Loucy (cell line): ENCODE measurements around the gene RESP18.

ENCODE experiments used
- H2AFZ ChIP-seq: fragments of 200-600 bp; sonication (generic); 2 replicates; pipeline ENCODE4 v1.6.0; 2016; ENCODE audit warnings: antibody characterized with exemption, mild to moderate bottlenecking, low read length, moderate library complexity
- H3F3A ChIP-seq: fragments of 200-600 bp; 2 replicates; pipeline ENCODE4 v1.6.0; 2016; ENCODE audit warnings: antibody characterized with exemption, low read depth, mild to moderate bottlenecking
- H3K27me3 ChIP-seq: fragments of 200-600 bp; sonication (generic); 2 replicates; pipeline ENCODE4 v1.6.1; 2014; ENCODE audit warnings: low read length, mild to moderate bottlenecking; ENCODE audit not compliant: insufficient read depth, poor library complexity, severe bottlenecking
- H3K36me3 ChIP-seq: fragments of 200-600 bp; sonication (generic); 2 replicates; pipeline ENCODE4 v1.6.1; 2016; ENCODE audit warnings: low read length; ENCODE audit not compliant: insufficient read depth
- H3K4me1 ChIP-seq: fragments of 200-600 bp; sonication (generic); 2 replicates; pipeline ENCODE4 v1.5.1; 2014; ENCODE audit warnings: low read length, mild to moderate bottlenecking; ENCODE audit not compliant: insufficient read depth, poor library complexity, severe bottlenecking
- H3K4me2 ChIP-seq: fragments of 200-600 bp; sonication (generic); 2 replicates; pipeline ENCODE4 v1.6.0; 2014; ENCODE audit warnings: antibody characterized with exemption, low read length, low read depth, mild to moderate bottlenecking; ENCODE audit not compliant: poor library complexity, severe bottlenecking
- H3K4me3 ChIP-seq: fragments of 200-600 bp; sonication (generic); 2 replicates; pipeline ENCODE4 v1.5.1; 2014; ENCODE audit warnings: low read length, mild to moderate bottlenecking, mixed read lengths; ENCODE audit not compliant: poor library complexity, severe bottlenecking
- H3K79me2 ChIP-seq: fragments of 200-600 bp; sonication (generic); 2 replicates; pipeline ENCODE4 v1.6.1; 2014; ENCODE audit warnings: low read length; ENCODE audit not compliant: insufficient read depth
- H3K9ac ChIP-seq: fragments of 200-600 bp; sonication (generic); 2 replicates; pipeline ENCODE4 v1.6.0; 2014; ENCODE audit warnings: mild to moderate bottlenecking, low read depth, low read length, moderate library complexity; ENCODE audit not compliant: poor library complexity, severe bottlenecking
- H3K9me2 ChIP-seq: fragments of 200-600 bp; sonication (generic); replicated peaks from 2 replicates; pipeline ENCODE4 v1.6.1; 2016; ENCODE audit warnings: low read depth, low read length, mixed read lengths
- H3K9me3 ChIP-seq: fragments of 200-600 bp; sonication (generic); 2 replicates; pipeline ENCODE4 v1.6.1; 2014; ENCODE audit warnings: mild to moderate bottlenecking, antibody characterized with exemption, low read length, low read depth; ENCODE audit not compliant: insufficient read depth
- H4K20me1 ChIP-seq: fragments of 200-600 bp; sonication (generic); 2 replicates; pipeline ENCODE4 v1.6.0; 2014; ENCODE audit warnings: antibody characterized with exemption, low read length, mild to moderate bottlenecking; ENCODE audit not compliant: insufficient read depth, poor library complexity, severe bottlenecking
- CTCF ChIP-seq: fragments of 200-600 bp; sonication (generic); conservative IDR thresholded peaks from 2 replicates; pipeline ENCODE4 v1.5.1; 2014; ENCODE audit warnings: mild to moderate bottlenecking, antibody characterized with exemption, low read length
- EZH2phosphoT487 ChIP-seq: fragments of 200-600 bp; IDR thresholded peaks from 2 replicates; pipeline ENCODE4 v1.6.1; 2018; ENCODE audit warnings: antibody characterized with exemption, mild to moderate bottlenecking, moderate library complexity, borderline replicate concordance

The RESP18 gene

GRCh38 chr2:219327719-219328118, 4.8 kb downstream of the RESP18 start:
- H3K9ac ChIP-seq: no peak overlapping the region
- H3K36me3 ChIP-seq: no peaks in the 10 kb centered on the region
- H3F3A ChIP-seq: no peaks in the 10 kb centered on the region
- H3K4me1 ChIP-seq: no peaks in the 10 kb centered on the region
- no peak overlapping the region for H3K4me2 ChIP-seq
- no peaks in the 10 kb centered on the region for H3K27me3 ChIP-seq
- TF ChIP-seq CTCF (no peak), EZH2phosphoT487 (no peak)
- no peaks in the 10 kb centered on the region for H3K9me3 ChIP-seq
- no peak overlapping the region for H3K4me3 ChIP-seq
- H3K9me2 ChIP-seq: no peaks in the 10 kb centered on the region
- H4K20me1 ChIP-seq: no peaks in the 10 kb centered on the region
- no peak overlapping the region for H2AFZ ChIP-seq
- H3K79me2 ChIP-seq: no peaks in the 10 kb centered on the region

- Histone ChIP-seq H3K4me1 (peaks cover 5% of the 10 kb centered on the region), H3K9me2 (no peaks in the 10 kb centered on the region), H4K20me1 (no peaks in the 10 kb centered on the region), H3K79me2 (no peaks in the 10 kb centered on the region), H2AFZ (no peak overlapping the region), H3K4me3 (no peak overlapping the region), H3K36me3 (no peaks in the 10 kb centered on the region), H3K9ac (no peak overlapping the region), H3K9me3 (no peaks in the 10 kb centered on the region), H3K4me2 (no peak overlapping the region), H3K27me3 (no peaks in the 10 kb centered on the region), H3F3A (no peaks in the 10 kb centered on the region)
- TF ChIP-seq CTCF: no peak
- no peak for TF ChIP-seq EZH2phosphoT487
Measured at GRCh38 chr2:219325657-219326315, 6.8 kb downstream of the RESP18 start.

- no peak for TF ChIP-seq EZH2phosphoT487
- TF ChIP-seq CTCF: no peak
- no peaks in the 10 kb centered on the region for H3K79me2 ChIP-seq
- no peak overlapping the region for H3K4me2 ChIP-seq
- H3K4me1 ChIP-seq: peaks cover 8% of the 10 kb centered on the region
- no peaks in the 10 kb centered on the region for H3K36me3 ChIP-seq
- H3K9me2 ChIP-seq: no peaks in the 10 kb centered on the region
- H3F3A ChIP-seq: no peaks in the 10 kb centered on the region
- H3K4me3 ChIP-seq: no peak overlapping the region
- H3K27me3 ChIP-seq: no peaks in the 10 kb centered on the region
- no peaks in the 10 kb centered on the region for H3K9me3 ChIP-seq
- H3K9ac ChIP-seq: no peak overlapping the region
- H2AFZ ChIP-seq: no peak overlapping the region
- H4K20me1 ChIP-seq: no peaks in the 10 kb centered on the region
Measured at GRCh38 chr2:219325136-219325535, 7.4 kb downstream of the RESP18 start.
